ENCODE results near the gene UBXN4. TPM values are rescaled to one million over a fixed set of nuclear protein-coding genes. Genes with fewer than 3 reads are reported as not detected.

UBXN4 gene
- total RNA-seq, 2 experiments from 2014 or later: 107 TPM

DNA sequence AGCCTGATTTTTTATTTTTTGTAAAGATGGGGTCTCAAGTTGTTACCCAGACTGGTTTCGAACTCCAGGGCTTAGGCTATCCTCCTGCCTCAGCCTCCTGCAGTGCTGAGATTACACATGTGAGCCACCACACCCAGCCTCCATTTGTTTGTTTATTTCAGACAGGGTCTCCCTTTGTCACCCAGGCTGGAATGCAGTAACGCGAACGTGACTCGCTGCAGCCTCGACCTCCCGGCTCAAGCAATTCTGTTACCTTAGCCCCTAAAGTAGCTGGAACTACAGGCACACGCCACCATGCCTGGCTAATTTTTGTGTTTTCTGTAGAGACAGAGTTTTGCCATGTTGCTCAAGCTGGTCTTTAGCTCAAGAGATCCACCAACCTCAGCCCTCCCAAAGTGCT is 27.2 kb downstream of the UBXN4 start:
- Mint-ChIP-seq H3K4me3 (no peak overlapping the region), H3K4me1 (ENCODE audit: low read depth) (peaks cover 13% of the 10 kb centered on the region), H3K27me3 (no peaks in the 10 kb centered on the region), H3K27ac (no peak overlapping the region), H3K36me3 (peaks cover 44% of the 10 kb centered on the region), H3K9me3 (no peaks in the 10 kb centered on the region)
- ChIA-PET CTCF (interaction anchor here (1.1 kb wide), 2 partner anchors 16 to 28 kb away, joined by 3 to 4 read pairs; no protein-coding TSS in a partner anchor), POLR2A (no interaction called here)
- intact Hi-C loops (cut with micrococcal nuclease): no loop called here
- no peak for DNase-seq

DNA sequence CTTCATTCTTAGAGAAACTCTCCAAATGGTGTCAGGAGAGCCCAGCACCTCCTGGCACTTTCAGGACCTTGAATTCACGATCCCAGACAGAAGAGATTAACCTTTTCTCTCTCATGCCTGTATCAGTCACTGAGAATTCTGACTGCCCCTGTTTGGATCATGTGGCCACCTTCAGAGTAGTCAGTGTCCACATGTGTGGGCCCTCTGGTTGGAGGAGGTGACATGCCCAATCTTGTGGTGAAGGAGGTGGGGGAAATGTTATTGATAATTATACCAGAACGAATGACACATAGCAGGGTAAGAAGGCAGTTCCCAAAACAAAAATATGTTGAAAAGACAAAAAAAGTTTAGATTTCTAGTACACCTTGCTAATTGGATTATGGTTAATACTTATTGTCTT is 31.7 kb downstream of the UBXN4 start:
- no peak for DNase-seq
- H3K4me3 Mint-ChIP-seq: no peak overlapping the region
- no peaks in the 10 kb centered on the region for H3K27me3 Mint-ChIP-seq
- peaks cover 51% of the 10 kb centered on the region for H3K36me3 Mint-ChIP-seq
- peak overlapping the region; percentile 61 for H3K27ac Mint-ChIP-seq
- POLR2A ChIA-PET: no interaction called here
- intact Hi-C loops (cut with micrococcal nuclease): no loop called here
- H3K9me3 Mint-ChIP-seq: no peaks in the 10 kb centered on the region
- H3K4me1 Mint-ChIP-seq (ENCODE audit: low read depth): peaks cover 8% of the 10 kb centered on the region
- CTCF ChIA-PET: interaction anchor here (3.1 kb wide), 1 partner anchor 24 kb away, joined by 13 read pairs; no protein-coding TSS in a partner anchor

GRCh38 chr2:135773917-135774316 is 32.3 kb downstream of the UBXN4 start:
- Mint-ChIP-seq H3K27ac (no peak overlapping the region), H3K36me3 (peaks cover 52% of the 10 kb centered on the region), H3K4me3 (no peak overlapping the region), H3K4me1 (ENCODE audit: low read depth) (peaks cover 8% of the 10 kb centered on the region), H3K27me3 (no peaks in the 10 kb centered on the region), H3K9me3 (no peaks in the 10 kb centered on the region)
- ChIA-PET POLR2A (no interaction called here), CTCF (no interaction called here)
- DNase-seq: no peak
- intact Hi-C loops (cut with micrococcal nuclease): no loop called here

DNA sequence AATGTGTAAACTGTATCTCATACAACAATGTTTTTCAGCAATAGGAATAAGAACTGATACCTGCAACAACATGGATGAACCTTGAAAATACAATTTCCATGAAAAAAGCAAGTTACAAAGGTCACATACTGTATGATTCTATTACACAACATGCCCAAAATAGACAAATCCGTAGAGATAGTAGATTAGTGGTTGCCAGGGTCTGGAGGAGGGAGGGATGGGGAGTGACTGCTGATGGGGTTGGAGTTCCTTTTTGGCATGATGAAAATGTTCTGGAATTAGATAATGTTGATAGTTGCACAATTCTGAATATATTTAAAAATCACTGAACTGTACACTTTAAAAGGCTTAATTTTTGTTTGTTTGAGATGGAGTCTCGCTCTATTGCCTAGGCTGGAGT is 33.8 kb downstream of the UBXN4 start:
- H3K4me3 Mint-ChIP-seq: no peak overlapping the region
- H3K36me3 Mint-ChIP-seq: peaks cover 49% of the 10 kb centered on the region
- DNase-seq: no peak
- peaks cover 8% of the 10 kb centered on the region for H3K4me1 Mint-ChIP-seq (ENCODE audit: low read depth)
- H3K27ac Mint-ChIP-seq: no peak overlapping the region
- H3K27me3 Mint-ChIP-seq: no peaks in the 10 kb centered on the region
- H3K9me3 Mint-ChIP-seq: no peaks in the 10 kb centered on the region
- CTCF ChIA-PET: no interaction called here
- POLR2A ChIA-PET: no interaction called here
- intact Hi-C loops (cut with micrococcal nuclease): no loop called here

DNA sequence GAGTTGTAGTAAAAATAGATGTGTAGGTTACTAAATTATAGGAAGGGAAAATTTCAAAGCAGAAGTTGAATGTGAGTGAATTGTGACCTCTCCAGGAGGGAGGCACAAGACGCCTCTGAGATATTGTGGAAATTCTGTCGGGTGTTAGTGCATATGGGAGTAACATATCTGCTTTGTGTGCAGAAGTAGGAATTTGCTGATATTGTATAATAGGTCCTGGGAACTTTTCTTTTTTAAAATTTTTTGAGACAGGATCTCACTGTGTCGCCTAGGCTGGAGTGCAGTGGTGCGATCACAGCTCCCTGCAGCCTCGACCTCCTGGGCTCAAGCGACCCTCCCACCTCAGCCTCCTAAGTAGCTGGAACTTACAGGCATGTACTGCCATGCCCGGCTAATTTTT is 34.7 kb downstream of the UBXN4 start:
- ChIA-PET CTCF (no interaction called here), POLR2A (no interaction called here)
- Mint-ChIP-seq H3K4me3 (no peak overlapping the region), H3K9me3 (no peaks in the 10 kb centered on the region), H3K27me3 (no peaks in the 10 kb centered on the region), H3K27ac (no peak overlapping the region), H3K36me3 (peaks cover 58% of the 10 kb centered on the region), H3K4me1 (ENCODE audit: low read depth) (peaks cover 8% of the 10 kb centered on the region)
- DNase-seq: no peak
- intact Hi-C loops (cut with micrococcal nuclease): no loop called here

DNA sequence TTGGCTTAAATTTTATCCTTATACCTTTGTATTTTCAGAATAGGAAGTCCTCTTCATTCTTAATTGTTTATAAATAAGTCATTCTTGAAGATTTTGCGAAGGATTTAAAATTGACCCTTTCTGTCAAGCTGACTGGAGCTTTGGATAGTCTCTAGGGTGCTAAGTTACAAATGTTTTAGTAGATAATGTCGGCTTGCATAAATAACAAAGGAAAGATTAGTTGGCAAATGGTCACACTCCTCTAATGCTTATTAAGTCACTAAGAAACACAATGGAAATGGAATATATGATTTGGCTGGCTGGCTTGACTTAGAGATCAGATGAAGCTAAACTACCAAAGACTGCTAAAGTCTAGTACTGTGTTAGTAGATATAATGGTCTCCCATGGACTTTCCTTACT is 40.6 kb downstream of the UBXN4 start:
- H3K27ac Mint-ChIP-seq: no peak overlapping the region
- POLR2A ChIA-PET: no interaction called here
- intact Hi-C loops (cut with micrococcal nuclease): no loop called here

DNA sequence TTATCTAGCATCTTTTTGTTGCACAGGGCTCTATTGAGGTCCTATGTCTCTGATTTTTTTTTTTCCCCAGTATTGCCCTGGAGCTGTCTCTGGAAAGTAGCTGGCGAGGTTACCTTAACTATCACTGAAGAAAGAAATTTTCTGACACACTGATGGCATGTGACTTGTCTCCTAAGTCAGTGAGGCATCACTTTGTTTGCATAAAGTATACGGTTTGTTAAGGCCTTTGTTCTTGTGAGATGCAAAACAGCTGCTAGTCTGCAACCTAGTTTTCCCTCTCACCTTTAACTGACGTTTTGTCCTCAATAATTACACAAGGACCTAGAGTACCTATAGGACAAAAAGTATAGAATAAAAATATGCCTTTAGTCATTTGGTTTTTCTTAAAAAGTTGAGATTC is 41.8 kb downstream of the UBXN4 start:
- Mint-ChIP-seq H3K9me3 (no peaks in the 10 kb centered on the region), H3K27me3 (no peaks in the 10 kb centered on the region), H3K36me3 (peaks cover 50% of the 10 kb centered on the region), H3K27ac (no peak overlapping the region), H3K4me1 (ENCODE audit: low read depth) (no peaks in the 10 kb centered on the region), H3K4me3 (no peak overlapping the region)
- intact Hi-C loops (cut with micrococcal nuclease): no loop called here
- no peak for DNase-seq
- ChIA-PET CTCF (interaction anchor here (4.8 kb wide), 1 partner anchor 14 kb away, joined by 35 read pairs; no protein-coding TSS in a partner anchor), POLR2A (no interaction called here)

More for the DNA sequence above, 40.6 kb downstream of the UBXN4 start:
- Mint-ChIP-seq H3K27me3 (no peaks in the 10 kb centered on the region), H3K4me1 (ENCODE audit: low read depth) (no peaks in the 10 kb centered on the region), H3K36me3 (peaks cover 54% of the 10 kb centered on the region), H3K4me3 (no peak overlapping the region), H3K9me3 (no peaks in the 10 kb centered on the region)
- DNase-seq: no peak
- CTCF ChIA-PET: interaction anchor here (4.8 kb wide), 1 partner anchor 15 kb away, joined by 35 read pairs; no protein-coding TSS in a partner anchor

DNA sequence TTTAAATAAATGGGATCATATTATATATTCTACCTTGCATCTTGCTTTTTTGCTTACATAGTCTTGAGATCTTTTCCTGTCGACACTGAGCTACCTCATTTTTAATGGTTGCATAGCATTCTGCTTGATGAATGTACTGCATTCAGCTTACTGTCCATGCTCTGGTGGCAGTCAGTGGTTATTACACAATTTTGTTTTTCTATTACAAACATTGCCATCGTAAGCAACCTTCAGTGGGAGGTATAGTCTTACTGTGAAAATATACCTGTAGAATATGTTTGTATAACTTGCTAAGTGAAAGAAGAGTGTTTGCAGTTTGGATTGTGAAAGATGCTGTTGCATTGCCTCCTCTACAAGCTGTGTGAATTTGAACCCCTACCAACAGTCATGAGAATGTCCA is 43.4 kb downstream of the UBXN4 start:
- no peaks in the 10 kb centered on the region for H3K27me3 Mint-ChIP-seq
- H3K36me3 Mint-ChIP-seq: peaks cover 44% of the 10 kb centered on the region
- no peak overlapping the region for H3K4me3 Mint-ChIP-seq
- ChIA-PET POLR2A (no interaction called here), CTCF (interaction anchor here (0.6 to 4.8 kb wide), 3 partner anchors 12 to 58 kb away, joined by 3 to 35 read pairs (median 4); no protein-coding TSS in a partner anchor)
- no peak overlapping the region for H3K27ac Mint-ChIP-seq
- no peak for DNase-seq
- H3K9me3 Mint-ChIP-seq: no peaks in the 10 kb centered on the region
- intact Hi-C loops (cut with micrococcal nuclease): no loop called here
- no peaks in the 10 kb centered on the region for H3K4me1 Mint-ChIP-seq (ENCODE audit: low read depth)

DNA sequence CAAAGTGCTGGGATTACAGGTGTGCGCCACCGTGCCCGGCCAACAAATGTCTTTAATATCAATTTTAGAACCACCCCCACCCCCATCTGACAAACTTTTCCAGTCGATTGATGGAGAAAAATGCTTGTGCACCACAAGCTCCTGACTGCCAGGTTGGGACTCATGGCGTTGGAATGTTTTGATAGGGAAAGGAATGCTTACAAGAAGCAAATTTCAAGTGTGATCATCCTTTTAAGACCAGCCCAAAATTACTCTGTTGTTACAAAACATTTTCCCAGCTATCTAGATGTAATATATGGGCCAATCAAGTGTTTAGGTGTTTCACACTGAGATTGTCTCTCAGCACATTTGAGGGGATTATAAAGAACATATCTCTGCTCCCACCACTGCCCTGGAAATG is 45.2 kb downstream of the UBXN4 start:
- Mint-ChIP-seq H3K4me1 (ENCODE audit: low read depth) (peaks cover 2% of the 10 kb centered on the region), H3K9me3 (no peaks in the 10 kb centered on the region), H3K4me3 (no peak overlapping the region), H3K27me3 (no peaks in the 10 kb centered on the region), H3K36me3 (peaks cover 28% of the 10 kb centered on the region), H3K27ac (no peak overlapping the region)
- ChIA-PET CTCF (interaction anchor here (3.1 kb wide), 1 partner anchor 11 kb away, joined by 20 read pairs; no protein-coding TSS in a partner anchor), POLR2A (no interaction called here)
- DNase-seq: no peak
- intact Hi-C loops (cut with micrococcal nuclease): no loop called here

GRCh38 chr2:135790423-135790822 is 48.8 kb downstream of the UBXN4 start:
- CTCF ChIA-PET: interaction anchor here (0.9 kb wide), 1 partner anchor 10 kb away, joined by 4 read pairs; no protein-coding TSS in a partner anchor
- intact Hi-C loops (cut with micrococcal nuclease): loop anchor here (10.0 kb wide), 1 partner anchor 176 kb away; no protein-coding TSS in a partner anchor
- no peak overlapping the region for H3K27ac Mint-ChIP-seq

GRCh38 chr2:135791418-135792190 is 49.9 kb downstream of the UBXN4 start:
- POLR2A ChIA-PET: no interaction called here
- H3K36me3 Mint-ChIP-seq: peaks cover 4% of the 10 kb centered on the region
- intact Hi-C loops (cut with micrococcal nuclease): loop anchor here (2.0 to 10.0 kb wide), 2 partner anchors 47 to 177 kb away; no protein-coding TSS in a partner anchor
- peaks cover 16% of the 10 kb centered on the region for H3K4me1 Mint-ChIP-seq (ENCODE audit: low read depth)
- DNase-seq: no peak
- H3K9me3 Mint-ChIP-seq: no peaks in the 10 kb centered on the region
- CTCF ChIA-PET: interaction anchor here (0.9 kb wide), 1 partner anchor 8 kb away, joined by 4 read pairs; no protein-coding TSS in a partner anchor
- H3K27ac Mint-ChIP-seq: no peak overlapping the region
- no peak overlapping the region for H3K4me3 Mint-ChIP-seq
- no peaks in the 10 kb centered on the region for H3K27me3 Mint-ChIP-seq

More at GRCh38 chr2:135790423-135790822, 48.8 kb downstream of the UBXN4 start:
- H3K4me3 Mint-ChIP-seq: no peak overlapping the region
- no peaks in the 10 kb centered on the region for H3K27me3 Mint-ChIP-seq
- peaks cover 16% of the 10 kb centered on the region for H3K4me1 Mint-ChIP-seq (ENCODE audit: low read depth)
- H3K36me3 Mint-ChIP-seq: peaks cover 9% of the 10 kb centered on the region
- H3K9me3 Mint-ChIP-seq: no peaks in the 10 kb centered on the region
- POLR2A ChIA-PET: no interaction called here
- no peak for DNase-seq

DNA sequence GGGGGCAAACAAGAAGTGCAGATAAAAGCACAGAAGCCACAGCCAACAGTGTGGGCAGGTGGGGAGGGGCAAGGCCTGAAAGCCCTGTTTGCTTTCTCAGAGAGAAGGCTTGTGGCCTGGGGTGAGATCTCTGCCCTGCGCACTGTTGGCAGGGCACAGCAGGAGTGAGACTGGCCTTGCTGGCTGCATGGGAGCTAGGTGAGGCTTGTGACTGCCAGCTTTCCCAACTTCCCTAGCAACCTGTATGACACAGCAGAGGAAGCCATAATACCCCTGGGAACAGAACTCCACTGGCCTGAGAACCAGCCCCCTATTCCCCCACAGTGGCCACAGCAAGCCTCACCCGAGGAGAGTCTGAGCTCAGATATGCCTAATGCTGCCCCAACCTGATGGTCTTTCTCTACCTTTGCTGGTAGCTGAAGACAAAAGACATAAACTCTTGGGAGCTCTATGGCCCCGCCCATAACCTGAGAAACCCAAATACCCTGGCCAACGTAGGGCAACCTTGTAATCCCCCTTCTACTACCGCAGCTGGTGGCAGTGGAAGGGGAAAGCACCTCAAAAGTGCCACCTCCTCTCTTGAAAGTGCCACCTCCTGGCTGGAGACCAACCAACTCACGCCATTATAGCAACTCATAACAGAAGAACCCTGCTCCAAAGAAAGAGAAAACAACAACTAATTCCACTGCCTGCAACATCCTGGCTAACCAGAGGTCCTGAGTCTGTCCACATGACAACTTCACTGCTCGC is 50.9 kb downstream of the UBXN4 start:
- intact Hi-C loops (cut with micrococcal nuclease): loop anchor here (2.0 to 10.0 kb wide), 2 partner anchors 48 to 178 kb away; no protein-coding TSS in a partner anchor
- no peak overlapping the region for H3K27ac Mint-ChIP-seq
- no peaks in the 10 kb centered on the region for H3K9me3 Mint-ChIP-seq
- no peak overlapping the region for H3K4me3 Mint-ChIP-seq
- H3K36me3 Mint-ChIP-seq: no peaks in the 10 kb centered on the region
- H3K4me1 Mint-ChIP-seq (ENCODE audit: low read depth): peaks cover 18% of the 10 kb centered on the region
- ChIA-PET CTCF (no interaction called here), POLR2A (no interaction called here)
- no peaks in the 10 kb centered on the region for H3K27me3 Mint-ChIP-seq
- peak; percentile 55 for DNase-seq

Data from activated CD4-positive, alpha-beta memory T cell treated with anti-CD3 and anti-CD28 coated beads for 36 hours (primary cell).